GM12873 (cell line): ENCODE measurements around the gene SLC24A3.

Source experiments
- CTCF ChIP-seq: IDR thresholded peaks from 2 replicates; pipeline ENCODE4 v1.5.1; 2012; ENCODE audit warnings: low read depth, mild to moderate bottlenecking, moderate library complexity, low read length, control low read depth; ENCODE audit not compliant: insufficient read depth; ENCODE audit errors: missing control alignments

Gene SLC24A3

GRCh38 chr20:19288061-19288460, 75.6 kb downstream of the SLC24A3 start:
- no peak for TF ChIP-seq CTCF

GRCh38 chr20:19288636-19289035, 76.2 kb downstream of the SLC24A3 start:
- TF ChIP-seq CTCF: no peak

GRCh38 chr20:19289451-19289850, 77.0 kb downstream of the SLC24A3 start:
- TF ChIP-seq CTCF: no peak

- no peak for TF ChIP-seq CTCF
Measured at GRCh38 chr20:19291024-19291817, 78.8 kb downstream of the SLC24A3 start.

GRCh38 chr20:19291818-19292132, 79.3 kb downstream of the SLC24A3 start:
- TF ChIP-seq CTCF: no peak

- TF ChIP-seq CTCF: no peak
Measured at GRCh38 chr20:19292254-19292653, 79.8 kb downstream of the SLC24A3 start.

GRCh38 chr20:19295076-19295475, 82.6 kb downstream of the SLC24A3 start:
- no peak for TF ChIP-seq CTCF
